Muscle layer of duodenum (tissue), 2 donors: Measurements from ENCODE around the gene DLG1.

Source experiments
- H3K27ac ChIP-seq: one replicate; pipeline ENCODE4 v1.7.0; 2013; ENCODE audit warnings: mild to moderate bottlenecking, low read length
- H3K27me3 ChIP-seq: one replicate; pipeline ENCODE4 v1.7.0; 2013; ENCODE audit warnings: low read depth, mild to moderate bottlenecking, control low read depth, low read length
- H3K36me3 ChIP-seq, 2 donors: one replicate each; pipeline ENCODE4 v1.7.0; 2013; ENCODE audit warnings: low read length in 2 of 2, control low read depth in 1 of 2, mild to moderate bottlenecking in 1 of 2; ENCODE audit not compliant: insufficient read depth in 2 of 2, control insufficient read depth in 1 of 2
- H3K4me1 ChIP-seq, 2 donors: one replicate each; pipeline ENCODE4 v1.7.0; 2013; ENCODE audit warnings: low read length in 2 of 2, mild to moderate bottlenecking in 2 of 2, control low read depth in 1 of 2, moderate library complexity in 1 of 2; ENCODE audit not compliant: insufficient read depth in 2 of 2, control insufficient read depth in 1 of 2
- H3K4me3 ChIP-seq, 2 donors: one replicate each; pipeline ENCODE4 v1.7.0; 2013; ENCODE audit warnings: low read length in 2 of 2, low read depth in 1 of 2, mild to moderate bottlenecking in 1 of 2
- H3K9me3 ChIP-seq, 2 donors: one replicate each; pipeline ENCODE4 v1.7.0; 2013; ENCODE audit warnings: low read length in 2 of 2, control low read depth in 1 of 2, mild to moderate bottlenecking in 1 of 2; ENCODE audit not compliant: control insufficient read depth in 1 of 2
- donor health status: healthy.

Gene DLG1

GRCh38 chr3:197189623-197190022 lies 108.8 kb downstream of the DLG1 start:
- no peaks in the 10 kb centered on the region for H3K4me1 ChIP-seq
- H3K9me3 ChIP-seq: no peaks in the 10 kb centered on the region
- no peaks in the 10 kb centered on the region for H3K27me3 ChIP-seq
- H3K4me3 ChIP-seq: no peak overlapping the region
- H3K36me3 ChIP-seq: no peaks in the 10 kb centered on the region
- no peak overlapping the region for H3K27ac ChIP-seq

GRCh38 chr3:197188963-197189362 lies 109.4 kb downstream of the DLG1 start:
- Histone ChIP-seq H3K36me3 (no peaks in the 10 kb centered on the region), H3K27ac (no peak overlapping the region), H3K4me1 (no peaks in the 10 kb centered on the region), H3K4me3 (no peak overlapping the region), H3K27me3 (no peaks in the 10 kb centered on the region), H3K9me3 (no peaks in the 10 kb centered on the region)

GRCh38 chr3:197186887-197187588 lies 111.4 kb downstream of the DLG1 start:
- Histone ChIP-seq H3K27me3 (no peaks in the 10 kb centered on the region), H3K4me3 (no peak overlapping the region), H3K36me3 (no peaks in the 10 kb centered on the region), H3K27ac (no peak overlapping the region), H3K9me3 (no peaks in the 10 kb centered on the region), H3K4me1 (no peaks in the 10 kb centered on the region)

- no peak overlapping the region for H3K4me3 ChIP-seq
- no peaks in the 10 kb centered on the region for H3K9me3 ChIP-seq
- H3K27ac ChIP-seq: no peak overlapping the region
- H3K36me3 ChIP-seq: no peaks in the 10 kb centered on the region
- no peaks in the 10 kb centered on the region for H3K4me1 ChIP-seq
- no peaks in the 10 kb centered on the region for H3K27me3 ChIP-seq
Observed at GRCh38 chr3:197183582-197183981, 114.8 kb downstream of the DLG1 start.

GRCh38 chr3:197181741-197182140 lies 116.7 kb downstream of the DLG1 start:
- no peaks in the 10 kb centered on the region for H3K36me3 ChIP-seq
- H3K4me3 ChIP-seq: no peak overlapping the region
- no peak overlapping the region for H3K27ac ChIP-seq
- no peaks in the 10 kb centered on the region for H3K9me3 ChIP-seq
- H3K27me3 ChIP-seq: no peaks in the 10 kb centered on the region
- no peaks in the 10 kb centered on the region for H3K4me1 ChIP-seq

GRCh38 chr3:197178998-197179397 lies 119.4 kb downstream of the DLG1 start:
- H3K36me3 ChIP-seq: no peaks in the 10 kb centered on the region
- no peak overlapping the region for H3K4me3 ChIP-seq
- H3K27me3 ChIP-seq: no peaks in the 10 kb centered on the region
- no peaks in the 10 kb centered on the region for H3K9me3 ChIP-seq
- no peak overlapping the region for H3K27ac ChIP-seq
- peaks cover 0 to 5% of the 10 kb centered on the region in 2 donors for H3K4me1 ChIP-seq

- Histone ChIP-seq H3K27me3 (no peaks in the 10 kb centered on the region), H3K4me1 (peaks cover 0 to 5% of the 10 kb centered on the region in 2 donors), H3K27ac (no peak overlapping the region), H3K4me3 (no peak overlapping the region), H3K36me3 (no peaks in the 10 kb centered on the region), H3K9me3 (no peaks in the 10 kb centered on the region)
Observed at GRCh38 chr3:197175503-197175902, 122.9 kb downstream of the DLG1 start.

GRCh38 chr3:197174927-197175326 lies 123.5 kb downstream of the DLG1 start:
- Histone ChIP-seq H3K9me3 (no peaks in the 10 kb centered on the region), H3K4me1 (peaks cover 0 to 5% of the 10 kb centered on the region in 2 donors), H3K27me3 (no peaks in the 10 kb centered on the region), H3K36me3 (no peaks in the 10 kb centered on the region), H3K27ac (no peak overlapping the region), H3K4me3 (no peak overlapping the region)

- H3K9me3 ChIP-seq: no peaks in the 10 kb centered on the region
- no peaks in the 10 kb centered on the region for H3K36me3 ChIP-seq
- no peaks in the 10 kb centered on the region for H3K27me3 ChIP-seq
- H3K4me3 ChIP-seq: no peak overlapping the region
- H3K4me1 ChIP-seq: peaks cover 0 to 5% of the 10 kb centered on the region in 2 donors
- H3K27ac ChIP-seq: no peak overlapping the region
Observed at GRCh38 chr3:197173620-197174019, 124.8 kb downstream of the DLG1 start.

- H3K27me3 ChIP-seq: no peaks in the 10 kb centered on the region
- no peak overlapping the region for H3K27ac ChIP-seq
- no peak overlapping the region for H3K4me3 ChIP-seq
- H3K36me3 ChIP-seq: no peaks in the 10 kb centered on the region
- H3K4me1 ChIP-seq: peaks cover 0 to 4% of the 10 kb centered on the region in 2 donors
- no peaks in the 10 kb centered on the region for H3K9me3 ChIP-seq
Observed at GRCh38 chr3:197171481-197172067, 126.8 kb downstream of the DLG1 start.

- no peaks in the 10 kb centered on the region for H3K27me3 ChIP-seq
- H3K4me1 ChIP-seq: no peaks in the 10 kb centered on the region
- H3K36me3 ChIP-seq: no peaks in the 10 kb centered on the region
- H3K27ac ChIP-seq: no peak overlapping the region
- no peak overlapping the region for H3K4me3 ChIP-seq
- no peaks in the 10 kb centered on the region for H3K9me3 ChIP-seq
Observed at GRCh38 chr3:197169028-197169427, 129.4 kb downstream of the DLG1 start.

- H3K36me3 ChIP-seq: no peaks in the 10 kb centered on the region
- H3K27me3 ChIP-seq: no peaks in the 10 kb centered on the region
- no peak overlapping the region for H3K27ac ChIP-seq
- no peaks in the 10 kb centered on the region for H3K4me1 ChIP-seq
- no peaks in the 10 kb centered on the region for H3K9me3 ChIP-seq
- no peak overlapping the region for H3K4me3 ChIP-seq
Observed at GRCh38 chr3:197168606-197169005, 129.8 kb downstream of the DLG1 start.
